ACC112 (cell line): ENCODE data around the gene RXFP3.

ENCODE experiments used
- H2AFZ ChIP-seq: fragments of 200-600 bp; sonication (generic); one replicate; pipeline ENCODE4 v1.6.0; 2017; ENCODE audit warnings: antibody characterized with exemption, low read length; ENCODE audit not compliant: unreplicated experiment
- H3K27ac ChIP-seq: fragments of 200-600 bp; sonication (generic); 2 replicates; pipeline ENCODE4 v1.5.1; 2014; ENCODE audit warnings: low read depth, mild to moderate bottlenecking, antibody characterized with exemption, low read length, moderate library complexity
- H3K27me3 ChIP-seq: fragments of 200-600 bp; sonication (generic); 2 replicates; pipeline ENCODE4 v1.6.1; 2014; ENCODE audit warnings: mild to moderate bottlenecking, antibody characterized with exemption, low read length, moderate library complexity, mixed read lengths; ENCODE audit not compliant: insufficient read depth
- H3K36me3 ChIP-seq: fragments of 200-600 bp; sonication (generic); 2 replicates; pipeline ENCODE4 v1.6.1; 2016; ENCODE audit warnings: mild to moderate bottlenecking, antibody characterized with exemption, low read length, moderate library complexity, mixed read lengths; ENCODE audit not compliant: insufficient read depth
- H3K4me1 ChIP-seq: fragments of 200-600 bp; sonication (generic); one replicate; pipeline ENCODE4 v1.6.1; 2016; ENCODE audit warnings: low read length, mixed read lengths; ENCODE audit not compliant: insufficient read depth, unreplicated experiment, control insufficient read depth
- H3K4me3 ChIP-seq: fragments of 200-600 bp; sonication (generic); 2 replicates; pipeline ENCODE4 v1.5.1; 2014; ENCODE audit warnings: mild to moderate bottlenecking, low read depth, low read length
- H3K79me2 ChIP-seq: fragments of 200-600 bp; sonication (generic); one replicate; pipeline ENCODE4 v1.6.0; 2016; ENCODE audit warnings: low read length; ENCODE audit not compliant: control insufficient read depth, unreplicated experiment, insufficient read depth

Gene RXFP3

DNA sequence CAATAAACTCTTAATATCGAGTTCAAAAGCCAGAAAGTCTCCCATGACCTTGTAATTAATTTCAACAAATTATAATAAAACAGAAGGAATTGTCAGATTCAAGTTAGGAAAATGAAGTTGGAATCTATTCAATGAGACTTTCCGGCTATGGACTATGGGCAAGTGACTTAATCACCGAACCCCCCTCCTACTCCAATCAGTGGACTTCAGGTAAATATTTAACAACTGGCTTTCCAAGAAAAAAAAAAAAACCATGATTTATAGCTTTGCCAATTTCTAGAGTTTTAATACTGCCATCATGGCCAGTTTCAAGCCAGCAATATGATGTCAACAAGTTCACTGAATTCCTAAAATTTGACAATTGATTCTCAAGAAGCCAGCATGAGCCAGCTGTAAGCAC lies 43.8 kb downstream of the RXFP3 start:
- Histone ChIP-seq H3K4me1 (no peaks in the 10 kb centered on the region), H3K4me3 (no peak overlapping the region), H2AFZ (no peak overlapping the region), H3K79me2 (no peaks in the 10 kb centered on the region), H3K36me3 (no peaks in the 10 kb centered on the region), H3K27me3 (no peaks in the 10 kb centered on the region), H3K27ac (no peak overlapping the region)

DNA sequence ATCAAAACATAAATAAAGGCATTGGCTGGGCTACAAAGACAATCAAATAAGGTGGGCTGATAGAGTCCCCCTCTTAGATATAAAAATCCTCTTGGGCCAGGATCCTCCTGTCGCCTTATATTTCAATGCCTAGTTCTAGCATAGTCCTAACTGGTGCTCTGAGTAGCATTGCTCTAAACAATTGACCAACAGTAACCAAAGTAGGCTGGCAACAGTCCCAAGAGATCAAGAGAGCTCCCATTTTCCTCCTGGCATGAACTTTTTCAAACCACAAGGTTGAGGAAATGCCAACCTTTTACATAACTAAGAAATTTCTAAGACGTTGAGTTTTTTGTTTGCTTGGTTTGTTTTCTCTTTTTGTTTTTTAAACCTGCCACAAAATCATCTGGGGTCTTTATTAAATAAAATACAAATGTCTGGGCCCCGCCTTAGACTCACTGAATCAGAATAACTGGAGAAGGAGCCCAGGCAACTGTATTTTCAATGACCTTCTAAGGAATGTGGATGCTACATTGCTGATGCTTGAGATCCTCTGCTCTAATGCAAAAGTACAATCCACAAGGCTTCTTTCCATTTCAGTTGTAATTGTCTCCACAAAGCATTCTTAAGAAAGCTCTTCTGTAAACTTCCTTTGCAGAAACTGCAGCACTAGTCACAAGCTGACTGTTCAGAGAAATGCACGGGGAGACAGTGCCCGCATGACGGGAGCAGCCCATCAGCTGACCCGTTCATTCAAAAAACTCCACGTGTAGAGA lies 45.4 kb downstream of the RXFP3 start:
- H3K79me2 ChIP-seq, result no peaks in the 10 kb centered on the region
- no peak overlapping the region for H2AFZ ChIP-seq
- no peaks in the 10 kb centered on the region for H3K27me3 ChIP-seq
- H3K4me1 ChIP-seq, result no peaks in the 10 kb centered on the region
- no peak overlapping the region for H3K4me3 ChIP-seq
- H3K36me3 ChIP-seq, result no peaks in the 10 kb centered on the region
- no peak overlapping the region for H3K27ac ChIP-seq

DNA sequence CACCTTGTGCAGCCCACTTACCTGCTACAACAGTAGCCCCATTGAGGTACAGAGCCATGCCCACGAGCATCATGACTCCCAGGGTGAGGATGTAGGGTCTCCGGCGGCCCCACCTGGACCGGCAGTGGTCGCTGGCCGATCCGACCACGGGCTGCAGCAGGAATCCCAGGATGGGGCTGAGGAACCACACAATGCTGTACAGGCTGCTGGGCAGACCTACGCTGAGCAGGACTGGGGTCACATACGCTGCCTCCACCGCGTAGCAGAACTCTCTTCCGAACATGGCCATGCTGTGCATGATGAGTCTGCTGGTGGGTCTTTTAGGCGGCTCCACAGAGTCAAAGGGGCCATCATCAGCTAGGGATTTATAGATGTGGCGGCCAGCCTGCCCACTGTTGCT lies 48.0 kb downstream of the RXFP3 start:
- Histone ChIP-seq H3K27me3 (no peaks in the 10 kb centered on the region), H3K79me2 (no peaks in the 10 kb centered on the region), H3K4me3 (no peak overlapping the region), H3K36me3 (peaks cover 20% of the 10 kb centered on the region), H2AFZ (no peak overlapping the region), H3K4me1 (no peaks in the 10 kb centered on the region), H3K27ac (no peak overlapping the region)

DNA sequence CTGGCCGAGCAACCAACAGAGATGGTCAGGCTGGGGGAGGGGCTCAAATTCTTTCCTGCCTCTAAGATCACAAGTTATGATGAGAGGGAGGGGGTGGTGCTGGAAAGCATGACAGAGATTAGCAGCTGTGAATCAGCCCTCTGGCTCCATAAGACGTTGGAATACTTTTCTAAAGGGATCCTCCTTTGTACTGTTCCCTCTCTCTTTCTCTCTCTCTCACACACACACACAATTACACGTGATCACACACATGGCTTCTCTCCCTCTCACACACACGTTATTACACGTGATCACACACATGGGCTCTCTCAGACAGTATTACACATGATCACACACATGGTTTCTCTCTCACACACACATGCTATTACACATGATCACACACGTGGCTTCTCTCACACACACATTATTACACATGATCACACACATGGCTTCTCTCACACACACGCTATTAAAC lies 48.5 kb downstream of the RXFP3 start, which contains the start of gene SLC45A2:
SLC45A2 (minus strand) TSS at position 23 of the 454 bp plus-strand sequence. CDS start 110 bp downstream, outside the sequence.
- no peaks in the 10 kb centered on the region for H3K4me1 ChIP-seq
- H3K27ac ChIP-seq, result no peak within 1 kb of the TSS
- peaks cover 23% of the 10 kb centered on the region for H3K36me3 ChIP-seq
- H3K27me3 ChIP-seq, result no peaks in the 10 kb centered on the region
- H3K4me3 ChIP-seq, result no peak within 1 kb of the TSS
- H2AFZ ChIP-seq, result no peak within 1 kb of the TSS
- H3K79me2 ChIP-seq, result no peaks in the 10 kb centered on the region

DNA sequence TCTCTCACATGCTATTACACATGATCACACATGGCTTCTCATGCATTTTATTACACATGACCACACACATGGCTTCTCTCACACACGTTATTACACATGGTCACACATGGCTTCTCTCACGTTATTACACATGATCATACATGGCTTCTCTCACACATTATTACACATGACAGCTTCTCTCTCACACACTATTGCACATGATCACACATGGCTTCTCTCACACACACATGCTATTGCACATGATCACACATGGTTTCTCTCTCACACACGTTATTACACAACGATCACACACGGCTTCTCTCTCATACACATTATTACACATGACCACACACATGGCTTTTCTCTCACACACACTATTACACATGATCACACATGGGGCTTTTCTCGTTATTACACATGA lies 49.3 kb downstream of the RXFP3 start:
- H3K4me1 ChIP-seq, result no peaks in the 10 kb centered on the region
- no peaks in the 10 kb centered on the region for H3K27me3 ChIP-seq
- no peak overlapping the region for H3K4me3 ChIP-seq
- H3K27ac ChIP-seq, result no peak overlapping the region
- H3K36me3 ChIP-seq, result peaks cover 23% of the 10 kb centered on the region
- no peak overlapping the region for H2AFZ ChIP-seq
- no peaks in the 10 kb centered on the region for H3K79me2 ChIP-seq
